Esophagus squamous epithelium (tissue), 4 donors: Measurements from ENCODE around the gene ZBBX.

Source experiments
- POLR2A ChIP-seq, 4 donors: fragments of 450-650 bp; IDR thresholded peaks; one replicate each; pipeline ENCODE4 v1.6.1; 2017; ENCODE audit warnings: antibody characterized with exemption in 4 of 4, mild to moderate bottlenecking in 4 of 4, moderate library complexity in 3 of 4
- TF ChIP-seq, protein P1 (sequence below), 6 experiments: fragments of 450-650 bp in 4 of 6; fragments of 200-600 bp in 2 of 6; sonication (generic) in 2 of 6; IDR thresholded peaks; one replicate each; pipeline ENCODE4 v1.5.1; 2016 to 2019; ENCODE audit warnings: antibody characterized with exemption in 6 of 6, mild to moderate bottlenecking in 4 of 6, moderate library complexity in 4 of 6

DNA sequence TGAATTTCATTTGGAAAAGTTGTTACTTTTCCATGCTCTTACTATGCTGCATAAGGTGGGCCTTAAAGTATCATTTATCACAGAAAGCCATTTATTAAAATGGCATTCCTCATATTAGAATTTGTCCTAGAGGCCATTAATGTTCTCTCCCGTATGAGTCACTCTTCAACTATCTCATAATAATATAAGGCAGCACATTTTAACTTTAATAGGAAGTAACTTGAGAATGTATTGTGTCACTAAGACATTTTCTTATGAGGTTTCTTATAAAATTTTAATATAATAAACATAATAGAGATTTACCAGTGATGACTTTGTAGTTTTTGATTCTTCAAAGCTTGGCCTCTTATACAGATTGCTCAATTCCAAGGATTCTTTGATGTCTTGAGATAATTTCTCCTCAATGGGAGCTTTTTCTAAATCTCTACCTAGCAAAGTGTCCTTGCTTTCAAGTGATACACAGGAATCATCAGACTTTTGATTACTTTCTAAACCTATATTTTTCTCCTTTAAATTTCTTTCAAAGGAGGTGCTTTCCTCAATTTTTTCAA lies 74.7 kb downstream of the ZBBX start:
- no peak for TF ChIP-seq POLR2A (IDR thresholded peaks at IDR 0.05)
- TF ChIP-seq, protein P1, sequence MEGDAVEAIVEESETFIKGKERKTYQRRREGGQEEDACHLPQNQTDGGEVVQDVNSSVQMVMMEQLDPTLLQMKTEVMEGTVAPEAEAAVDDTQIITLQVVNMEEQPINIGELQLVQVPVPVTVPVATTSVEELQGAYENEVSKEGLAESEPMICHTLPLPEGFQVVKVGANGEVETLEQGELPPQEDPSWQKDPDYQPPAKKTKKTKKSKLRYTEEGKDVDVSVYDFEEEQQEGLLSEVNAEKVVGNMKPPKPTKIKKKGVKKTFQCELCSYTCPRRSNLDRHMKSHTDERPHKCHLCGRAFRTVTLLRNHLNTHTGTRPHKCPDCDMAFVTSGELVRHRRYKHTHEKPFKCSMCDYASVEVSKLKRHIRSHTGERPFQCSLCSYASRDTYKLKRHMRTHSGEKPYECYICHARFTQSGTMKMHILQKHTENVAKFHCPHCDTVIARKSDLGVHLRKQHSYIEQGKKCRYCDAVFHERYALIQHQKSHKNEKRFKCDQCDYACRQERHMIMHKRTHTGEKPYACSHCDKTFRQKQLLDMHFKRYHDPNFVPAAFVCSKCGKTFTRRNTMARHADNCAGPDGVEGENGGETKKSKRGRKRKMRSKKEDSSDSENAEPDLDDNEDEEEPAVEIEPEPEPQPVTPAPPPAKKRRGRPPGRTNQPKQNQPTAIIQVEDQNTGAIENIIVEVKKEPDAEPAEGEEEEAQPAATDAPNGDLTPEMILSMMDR (IDR thresholded peaks at IDR 0.05): no peak
